ENCODE results near the gene CNTNAP3.
"Not testable (repeated sequence)": the region's sequence is repeated elsewhere in the genome, so short reads cannot be mapped to it uniquely, and the experiment has no call there.

The CNTNAP3 gene

DNA sequence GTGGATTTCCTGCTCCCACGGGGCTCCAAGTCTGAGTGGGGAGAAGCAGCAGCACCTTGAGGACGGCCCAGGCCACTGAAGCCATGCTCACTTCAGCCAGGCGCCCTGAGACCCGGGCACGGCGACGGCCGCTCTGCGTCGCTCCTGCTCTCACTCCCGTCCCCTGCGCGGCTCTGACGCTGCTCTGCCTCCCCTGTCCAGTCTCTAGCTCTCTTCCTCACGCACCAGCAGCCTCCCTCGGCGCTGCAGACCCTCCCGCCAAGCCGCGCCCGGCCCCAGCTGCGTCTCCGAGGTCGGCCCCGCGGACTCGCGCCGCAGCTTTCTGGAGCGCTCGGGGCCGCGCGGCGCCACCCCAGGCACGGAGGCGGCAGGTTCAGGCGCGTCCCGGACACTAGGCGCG is at the start of gene CNTNAP3:
CNTNAP3 (minus strand) TSS at position 188 of the 400 bp plus-strand sequence; CDS start at position 85, 103 bp downstream.
- DNase-seq: not testable (repeated sequence)

- not testable (repeated sequence) for DNase-seq
Observed at GRCh38 chr9:39279995-39280394, 8.0 kb downstream of the CNTNAP3 start.

DNA sequence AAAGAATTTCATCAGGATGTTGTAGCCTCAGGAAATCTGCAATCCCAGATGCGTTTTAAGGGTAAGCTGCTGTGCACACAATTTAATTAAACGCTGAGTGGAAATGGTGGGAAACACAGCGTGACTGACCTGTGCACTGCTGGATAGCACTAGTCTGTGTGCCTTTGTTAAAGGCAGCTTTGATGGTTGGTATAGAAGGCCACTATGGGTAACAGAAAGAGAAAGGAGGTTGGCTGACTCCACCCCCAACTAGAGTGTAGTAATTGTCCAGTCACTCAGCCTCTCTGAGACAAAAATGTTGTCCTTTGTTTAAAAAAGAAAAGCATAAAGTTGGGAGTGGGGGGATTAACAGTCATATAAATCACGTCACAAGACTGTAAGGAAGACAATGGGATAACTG is 45.5 kb downstream of the CNTNAP3 start:
- DNase-seq: not testable (repeated sequence)

DNA sequence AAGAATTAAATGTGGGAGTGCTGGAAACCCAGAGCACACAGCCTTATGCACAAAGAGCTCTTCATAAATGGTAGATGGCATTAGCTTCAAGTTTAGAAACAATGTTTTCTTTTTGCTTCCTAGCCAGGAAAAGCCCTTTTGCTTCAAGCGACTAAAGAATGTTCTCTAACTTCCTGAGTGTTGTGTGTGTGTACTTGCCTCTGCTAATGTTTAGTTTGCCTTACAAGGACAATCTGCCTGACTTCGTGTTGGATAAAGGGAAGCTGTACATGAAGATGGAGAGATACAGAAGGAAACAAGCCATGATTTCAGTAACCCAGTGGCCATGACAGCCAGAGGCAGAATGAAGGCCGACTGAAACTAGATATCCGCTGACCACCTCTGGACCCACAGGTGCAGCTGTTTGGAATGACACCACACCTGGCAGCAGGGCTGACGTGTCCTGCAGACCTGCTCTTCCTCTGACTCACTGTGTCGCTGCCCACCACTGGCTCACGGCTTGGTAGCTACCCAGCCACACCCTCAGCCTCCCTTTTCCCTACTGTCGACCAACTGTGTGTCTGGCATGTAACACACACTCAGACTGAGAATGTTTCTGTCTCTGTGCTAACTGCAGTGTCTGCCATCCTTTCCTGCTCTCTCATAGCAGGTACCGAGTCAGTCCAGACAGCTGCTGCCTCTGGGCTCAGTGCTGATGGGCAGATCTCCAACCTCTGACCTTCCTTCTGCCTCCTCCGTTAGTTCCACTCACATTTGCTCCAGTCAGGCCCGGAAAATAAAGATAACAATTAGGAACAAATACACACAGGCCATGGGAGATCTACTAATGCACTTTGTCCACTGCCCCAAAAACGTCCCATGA is 55.6 kb downstream of the CNTNAP3 start:
- DNase-seq: not testable (repeated sequence)

- not testable (repeated sequence) for DNase-seq
Observed at GRCh38 chr9:39215976-39216375, 72.0 kb downstream of the CNTNAP3 start.

DNA sequence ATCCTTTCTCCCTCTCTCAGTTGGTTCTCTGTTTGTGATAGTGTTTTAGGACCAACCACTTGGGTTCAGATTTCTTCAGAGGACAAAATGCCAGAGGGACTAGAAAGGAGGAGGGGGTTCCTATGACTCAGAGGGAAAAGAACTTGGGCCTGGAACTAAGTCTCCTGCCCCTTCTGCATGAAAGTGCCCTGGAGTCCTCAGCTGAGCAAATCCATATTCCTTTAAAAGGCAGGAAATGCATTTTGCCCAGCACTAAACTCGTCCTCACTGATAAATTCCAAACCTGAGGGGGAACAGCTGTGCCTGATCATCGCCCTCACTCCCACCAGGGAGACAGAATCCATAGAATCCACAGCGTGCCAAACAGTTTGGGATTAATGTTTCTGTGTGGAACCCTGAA is 78.2 kb downstream of the CNTNAP3 start:
- not testable (repeated sequence) for DNase-seq

- DNase-seq: not testable (repeated sequence)
Observed at GRCh38 chr9:39206643-39207042, 81.3 kb downstream of the CNTNAP3 start.

DNA sequence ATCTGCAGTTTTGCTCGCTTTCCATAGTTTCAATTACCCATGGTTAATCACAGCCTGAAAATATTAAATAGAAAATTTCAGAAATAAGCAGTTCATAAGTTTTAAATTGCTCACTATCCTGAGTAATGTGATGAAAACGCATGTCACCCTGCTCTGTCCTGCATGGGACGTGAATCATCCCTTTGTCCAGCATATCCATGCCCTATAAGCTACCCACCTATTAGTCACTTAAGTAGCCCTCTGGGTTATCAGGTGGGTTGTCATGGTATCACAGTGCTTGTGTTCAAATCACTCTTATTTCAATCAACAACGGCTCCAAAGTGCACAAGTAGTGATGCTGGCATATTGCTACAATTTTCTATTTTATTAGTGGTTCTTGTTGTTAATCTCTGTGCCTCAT is 82.1 kb downstream of the CNTNAP3 start:
- not testable (repeated sequence) for DNase-seq

- not testable (repeated sequence) for DNase-seq
Observed at GRCh38 chr9:39200412-39200811, 87.6 kb downstream of the CNTNAP3 start.

DNA sequence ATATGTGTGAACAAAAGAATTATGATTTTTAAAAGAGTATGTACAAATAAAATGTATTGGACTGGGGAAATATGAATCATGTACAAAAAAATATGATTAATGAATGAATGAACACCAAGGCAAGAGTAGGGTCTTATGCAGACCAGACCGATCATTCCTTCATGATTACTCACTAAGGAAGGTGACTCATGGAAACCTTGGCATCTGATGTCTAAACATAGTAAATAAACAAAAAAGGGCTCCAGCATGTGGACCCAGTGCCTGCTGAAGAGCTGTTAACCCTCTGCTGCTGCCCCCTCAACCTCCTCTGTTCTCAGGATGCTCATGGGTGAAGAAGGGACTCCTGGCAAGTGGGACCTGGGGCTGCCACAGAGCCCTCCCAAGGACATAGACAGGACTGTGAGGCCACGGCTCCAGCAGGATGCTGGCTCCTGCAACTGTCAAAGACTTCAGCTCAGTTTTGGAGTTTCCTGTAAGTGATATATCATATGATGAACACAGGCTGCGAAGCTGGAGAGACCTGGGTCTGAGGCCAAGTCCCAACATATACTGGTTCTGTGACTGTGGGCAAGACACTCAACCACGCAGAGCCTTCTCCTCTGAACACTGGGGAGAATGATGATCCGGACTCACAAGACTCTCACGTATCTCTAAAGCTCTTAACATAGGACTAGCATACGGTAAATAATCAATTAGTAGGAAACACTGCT is 89.8 kb downstream of the CNTNAP3 start:
- DNase-seq: not testable (repeated sequence)

DNA sequence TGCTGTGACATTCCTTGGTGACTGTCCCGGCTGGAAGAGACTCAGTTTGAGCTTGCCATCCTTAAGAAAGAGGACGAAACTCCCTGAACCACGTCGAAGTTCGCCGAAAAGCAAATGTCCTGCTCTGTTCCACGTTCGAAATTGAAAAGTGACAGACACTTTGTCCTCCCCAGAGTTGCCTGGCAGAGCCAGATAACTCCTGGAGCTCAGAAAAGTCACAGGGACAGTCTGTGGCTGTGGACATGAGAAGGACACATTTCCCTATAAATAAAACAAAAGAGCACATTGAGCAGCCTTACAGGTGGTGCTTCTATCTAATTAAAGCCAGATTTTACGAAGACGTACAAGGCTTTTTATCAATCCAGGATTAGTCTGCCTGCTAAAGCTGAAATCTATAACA is 116.6 kb downstream of the CNTNAP3 start:
- DNase-seq: not testable (repeated sequence)

DNA sequence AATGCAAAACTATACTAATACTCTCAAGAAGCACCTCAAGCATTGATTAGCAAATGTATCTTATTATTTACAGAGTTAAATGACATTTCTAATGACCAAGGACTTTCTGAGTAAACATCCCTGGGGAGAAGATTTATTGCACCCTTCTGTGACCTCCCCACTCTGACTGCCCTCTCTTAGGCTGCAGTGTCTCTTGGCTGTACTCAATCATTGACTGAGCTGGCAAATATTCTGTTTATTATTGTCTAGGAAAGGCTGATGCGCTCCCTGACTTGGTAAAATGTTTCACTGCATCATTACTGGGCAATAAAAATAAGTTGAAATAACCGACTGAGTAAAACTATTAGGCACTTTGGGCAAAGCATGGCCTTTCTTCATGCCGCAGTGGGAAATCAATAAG is 130.3 kb downstream of the CNTNAP3 start:
- not testable (repeated sequence) for DNase-seq

DNA sequence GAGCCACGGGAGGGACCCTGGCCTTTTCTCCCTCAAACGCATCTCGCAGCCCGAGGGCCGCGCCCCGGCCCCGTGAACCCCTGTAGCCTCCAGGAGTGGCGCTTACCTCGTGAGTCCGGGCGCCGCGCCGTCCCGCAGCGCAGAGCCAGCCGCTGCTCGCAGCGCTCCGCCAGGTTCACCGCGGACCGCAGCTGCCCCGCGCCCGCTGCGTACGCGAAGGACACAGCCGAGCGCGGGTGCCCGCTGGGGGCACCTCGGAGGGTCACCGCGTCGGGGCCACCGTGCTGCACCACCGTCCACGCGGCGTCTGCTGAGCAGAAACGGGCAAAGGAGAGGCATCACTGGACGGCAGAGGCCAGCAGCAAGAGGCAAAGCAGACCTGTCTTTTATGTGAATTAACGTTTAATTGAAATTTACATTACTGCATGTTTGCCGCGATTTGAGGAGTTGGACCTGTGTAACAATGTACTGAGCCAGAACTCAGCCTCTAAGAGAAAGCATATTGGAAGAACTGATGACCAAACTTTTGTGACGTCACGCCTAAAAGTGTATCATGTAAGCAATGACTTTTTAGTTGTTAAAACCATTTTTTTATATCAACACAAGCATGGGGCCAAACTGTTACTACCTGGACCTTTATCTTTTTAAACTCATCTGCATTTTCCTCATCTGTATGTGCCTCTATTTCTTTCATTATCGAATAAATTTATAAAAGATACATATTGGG is 155.0 kb downstream of the CNTNAP3 start:
- not testable (repeated sequence) for DNase-seq

GRCh38 chr9:39121401-39121800 is 166.6 kb downstream of the CNTNAP3 start:
- DNase-seq: not testable (repeated sequence)

- not testable (repeated sequence) for DNase-seq
Observed at GRCh38 chr9:39111746-39112145, 176.2 kb downstream of the CNTNAP3 start.

GRCh38 chr9:39108145-39108544 is 179.8 kb downstream of the CNTNAP3 start:
- DNase-seq: no peak

- DNase-seq: not testable (repeated sequence)
Observed at GRCh38 chr9:39097208-39097607, 190.8 kb downstream of the CNTNAP3 start.

- DNase-seq: not testable (repeated sequence)
Observed at GRCh38 chr9:39085311-39085710, 202.7 kb downstream of the CNTNAP3 start.

- DNase-seq: not testable (repeated sequence)
Observed at GRCh38 chr9:39082574-39082973, 205.4 kb downstream of the CNTNAP3 start.

GRCh38 chr9:39080081-39080480 is 207.9 kb downstream of the CNTNAP3 start:
- not testable (repeated sequence) for DNase-seq

- DNase-seq: not testable (repeated sequence)
Observed at GRCh38 chr9:39078621-39079256, 209.2 kb downstream of the CNTNAP3 start.

- not testable (repeated sequence) for DNase-seq
Observed at GRCh38 chr9:39073537-39073936, 214.4 kb downstream of the CNTNAP3 start.
